SK-N-MC (cell line): Measurements from ENCODE around the gene SSX2IP.

Experiments used
- EZH2 ChIP-seq: fragments of 200-600 bp; sonication (generic); IDR thresholded peaks from one replicate; pipeline ENCODE4 v1.6.1; 2017; ENCODE audit warnings: antibody characterized with exemption
- FOXP2 ChIP-seq: optimal IDR thresholded peaks from 2 replicates; pipeline ENCODE3; 2011; ENCODE audit warnings: mild to moderate bottlenecking, moderate library complexity; ENCODE audit not compliant: insufficient read depth; ENCODE audit errors: extremely low read length, control extremely low read depth
- POLR2AphosphoS5 ChIP-seq: IDR thresholded peaks from 2 replicates; pipeline ENCODE4 v1.6.1; 2012; ENCODE audit warnings: mild to moderate bottlenecking, low read depth, low read length, borderline replicate concordance

DNA sequence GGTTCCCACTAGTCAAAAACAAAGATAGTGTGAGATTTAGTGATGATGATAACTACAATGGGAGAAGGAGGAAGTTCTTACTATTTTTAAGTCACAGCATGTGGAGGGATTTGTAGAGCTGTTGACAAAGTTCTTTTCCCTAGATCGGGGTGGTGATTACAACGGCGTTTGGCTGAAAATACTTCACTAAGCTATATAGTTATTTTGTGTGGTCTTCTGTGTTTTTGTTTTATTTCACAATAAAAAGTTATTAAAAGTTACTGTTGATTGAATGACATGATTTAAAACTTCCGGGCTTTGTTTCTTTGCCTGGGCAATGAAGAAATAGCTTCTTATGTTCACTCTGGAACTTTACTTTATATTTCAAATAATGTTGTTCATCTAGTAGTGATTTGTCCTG, 47.3 kb upstream of the SSX2IP start:
- TF ChIP-seq POLR2AphosphoS5 (no peak), EZH2 (no peak), FOXP2 (no peak)
